Prostate gland (tissue), 2 donors: Measurements from ENCODE around the gene FUT7.

Experiments
- POLR2A ChIP-seq: fragments of 450-650 bp; IDR thresholded peaks from one replicate; pipeline ENCODE4 v1.6.1; 2016; ENCODE audit warnings: antibody characterized with exemption, mild to moderate bottlenecking
- TF ChIP-seq, protein P1 (sequence below), 4 experiments: fragments of 200-600 bp in 2 of 4; fragments of 450-650 bp in 2 of 4; sonication (generic) in 2 of 4; IDR thresholded peaks; 1 replicate in 3 of 4; 2 replicates in 1 of 4; pipeline ENCODE4 v1.5.1; 2016 to 2019; ENCODE audit warnings: antibody characterized with exemption in 4 of 4, mild to moderate bottlenecking in 2 of 4, moderate library complexity in 2 of 4

- TF ChIP-seq, protein P1, sequence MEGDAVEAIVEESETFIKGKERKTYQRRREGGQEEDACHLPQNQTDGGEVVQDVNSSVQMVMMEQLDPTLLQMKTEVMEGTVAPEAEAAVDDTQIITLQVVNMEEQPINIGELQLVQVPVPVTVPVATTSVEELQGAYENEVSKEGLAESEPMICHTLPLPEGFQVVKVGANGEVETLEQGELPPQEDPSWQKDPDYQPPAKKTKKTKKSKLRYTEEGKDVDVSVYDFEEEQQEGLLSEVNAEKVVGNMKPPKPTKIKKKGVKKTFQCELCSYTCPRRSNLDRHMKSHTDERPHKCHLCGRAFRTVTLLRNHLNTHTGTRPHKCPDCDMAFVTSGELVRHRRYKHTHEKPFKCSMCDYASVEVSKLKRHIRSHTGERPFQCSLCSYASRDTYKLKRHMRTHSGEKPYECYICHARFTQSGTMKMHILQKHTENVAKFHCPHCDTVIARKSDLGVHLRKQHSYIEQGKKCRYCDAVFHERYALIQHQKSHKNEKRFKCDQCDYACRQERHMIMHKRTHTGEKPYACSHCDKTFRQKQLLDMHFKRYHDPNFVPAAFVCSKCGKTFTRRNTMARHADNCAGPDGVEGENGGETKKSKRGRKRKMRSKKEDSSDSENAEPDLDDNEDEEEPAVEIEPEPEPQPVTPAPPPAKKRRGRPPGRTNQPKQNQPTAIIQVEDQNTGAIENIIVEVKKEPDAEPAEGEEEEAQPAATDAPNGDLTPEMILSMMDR (IDR thresholded peaks at IDR 0.05): no peak
- no peak for TF ChIP-seq POLR2A
Observed at GRCh38 chr9:136984464-136985026, 47.3 kb downstream of the FUT7 start.
